IPS DF 4.7 (cell line): ENCODE data around the gene INPP4A.
"Not testable (repeated sequence)": the region's sequence is repeated elsewhere in the genome, so short reads cannot be mapped to it uniquely, and the experiment has no call there.

ENCODE experiments used
- DNase-seq: peaks from one replicate; pipeline ENCODE4 v3.0.0-alpha.2; 2013; ENCODE audit warnings: low spot score; ENCODE audit errors: extremely low read depth

The INPP4A gene

GRCh38 chr2:98444436-98445176 is at the start of gene INPP4A:
INPP4A (plus strand) TSS chr2:98444858; CDS start chr2:98520049, 75,191 bp downstream.
- DNase-seq = no peak

- DNase-seq = no peak
These were observed 48.7 kb upstream of the INPP4A start for GRCh38 chr2:98395977-98396376.

GRCh38 chr2:98396745-98397355 is 47.8 kb upstream of the INPP4A start:
- DNase-seq = no peak

DNA sequence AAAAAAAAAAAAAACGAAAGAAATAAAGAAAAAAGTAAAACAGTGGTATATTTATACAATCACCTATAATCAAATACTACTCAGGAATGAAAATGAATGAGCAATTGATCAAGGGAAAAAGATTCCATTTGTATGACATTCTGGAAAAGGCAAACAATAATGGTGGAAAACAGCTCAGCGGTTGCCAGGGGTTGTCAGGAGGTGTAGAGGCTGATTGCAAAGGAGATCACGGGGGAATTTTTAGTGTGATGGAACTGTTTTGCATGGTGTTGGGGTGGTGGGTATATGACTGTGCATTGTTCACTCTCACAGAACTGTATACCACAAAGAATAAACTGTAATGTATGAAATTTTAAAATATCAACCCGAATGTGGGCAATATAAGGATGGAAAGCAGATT is 45.5 kb upstream of the INPP4A start:
- DNase-seq = no peak

- DNase-seq = no peak
These were observed 40.8 kb upstream of the INPP4A start for GRCh38 chr2:98403878-98404277.

- DNase-seq = no peak
These were observed 40.0 kb upstream of the INPP4A start for GRCh38 chr2:98404556-98405250.

GRCh38 chr2:98405301-98405700 is 39.4 kb upstream of the INPP4A start:
- no peak for DNase-seq

DNA sequence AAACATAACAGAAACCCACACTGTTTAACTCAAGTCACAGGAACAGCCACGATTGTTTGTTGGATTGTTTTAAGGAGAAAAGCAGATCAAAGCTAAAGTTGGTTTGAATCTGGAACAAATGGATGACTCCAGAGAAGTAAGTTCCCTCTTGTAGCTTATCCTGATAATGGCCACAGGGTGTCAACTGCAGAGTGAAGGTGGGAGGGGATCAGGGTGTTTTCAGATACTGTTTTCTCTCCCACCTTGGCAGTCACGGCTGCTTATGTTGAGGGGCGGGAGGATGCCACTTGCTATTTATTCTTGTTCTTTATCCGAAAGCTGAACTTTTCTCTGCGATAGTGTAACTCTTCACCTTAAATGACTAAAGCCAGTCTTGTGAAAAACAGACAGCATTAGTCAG is 36.5 kb upstream of the INPP4A start:
- DNase-seq = no peak

- DNase-seq = peak; percentile 51
These were observed 31.8 kb upstream of the INPP4A start for GRCh38 chr2:98412751-98413458.

GRCh38 chr2:98414246-98414645 is 30.4 kb upstream of the INPP4A start:
- not testable (repeated sequence) for DNase-seq

DNA sequence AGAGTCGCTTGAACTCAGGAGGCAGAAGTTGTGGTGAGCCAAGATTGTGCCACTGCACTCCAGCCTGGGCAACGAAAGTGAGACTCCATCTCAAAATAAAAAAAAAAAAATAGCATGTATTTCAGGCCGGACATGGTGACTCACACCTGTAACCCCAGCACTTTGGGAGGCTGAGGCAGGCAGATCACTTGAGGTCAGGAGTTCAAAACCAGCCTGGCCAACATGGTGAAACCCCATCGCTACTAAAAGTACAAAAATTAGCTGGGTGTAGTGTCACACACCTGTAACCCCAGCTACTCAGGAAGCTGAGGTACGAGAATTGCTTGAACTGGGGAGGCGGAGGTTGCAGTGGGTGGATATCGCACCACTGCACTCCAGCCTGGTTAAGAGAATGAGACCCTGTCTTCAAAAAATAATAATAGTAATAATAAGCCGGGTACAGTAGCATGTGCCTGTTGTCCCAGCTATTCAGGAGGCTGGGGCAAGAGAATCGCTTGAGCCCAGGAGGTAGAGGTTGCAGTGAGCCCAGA is 28.9 kb upstream of the INPP4A start:
- DNase-seq = not testable (repeated sequence)

- no peak for DNase-seq
These were observed 28.1 kb upstream of the INPP4A start for GRCh38 chr2:98416383-98417159.

DNA sequence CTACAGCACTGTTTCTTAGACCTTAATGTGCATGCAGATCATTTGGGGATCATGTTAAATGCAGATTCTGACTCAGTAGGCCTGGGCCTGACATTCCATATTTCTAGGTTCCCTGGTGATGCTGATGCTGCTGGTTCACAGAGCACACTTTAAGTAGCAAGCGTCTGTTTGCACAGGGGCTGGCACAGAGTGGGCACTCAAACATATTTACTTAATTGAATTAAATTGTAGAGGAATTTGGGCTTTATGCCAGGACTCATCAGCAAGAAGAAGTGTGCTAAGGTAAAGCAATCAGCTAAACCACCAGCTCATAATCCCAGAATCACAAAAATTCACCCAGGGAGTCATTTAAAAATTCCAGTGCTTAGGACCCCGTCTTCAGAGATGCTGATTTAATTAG is 25.1 kb upstream of the INPP4A start:
- no peak for DNase-seq

- no peak for DNase-seq
These were observed 24.5 kb upstream of the INPP4A start for GRCh38 chr2:98419977-98420725.

DNA sequence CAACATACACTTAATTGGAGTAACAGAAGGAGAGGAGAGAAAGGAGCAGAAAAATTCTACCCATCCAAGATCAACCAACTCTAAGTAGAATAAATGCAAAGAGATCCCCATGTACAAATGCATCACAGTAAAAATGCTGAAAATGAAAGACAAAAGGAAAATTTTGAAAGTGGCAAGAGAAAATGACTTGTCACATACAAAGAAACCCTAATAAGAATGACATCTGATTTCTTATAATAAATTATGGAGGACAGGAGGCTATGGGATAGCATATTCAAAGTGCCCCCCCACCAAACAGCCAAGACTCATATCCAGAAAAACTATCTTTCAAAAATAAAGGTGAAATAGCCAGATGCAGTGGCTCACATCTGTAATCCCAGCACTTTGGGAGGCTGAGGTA is 22.2 kb upstream of the INPP4A start:
- no peak for DNase-seq

- no peak for DNase-seq
These were observed 17.9 kb upstream of the INPP4A start for GRCh38 chr2:98426771-98427170.

- no peak for DNase-seq
These were observed 12.5 kb upstream of the INPP4A start for GRCh38 chr2:98432145-98432544.

- DNase-seq = no peak
These were observed 11.2 kb upstream of the INPP4A start for GRCh38 chr2:98433363-98433964.

GRCh38 chr2:98434492-98434891 is 10.2 kb upstream of the INPP4A start:
- DNase-seq = no peak

GRCh38 chr2:98435670-98436069 is 9.0 kb upstream of the INPP4A start:
- DNase-seq = not testable (repeated sequence)
